GM18907 (cell line): ENCODE measurements around the gene VPS39.

Experiments used
- ATAC-seq: cut with Tn5 transposase; IDR thresholded peaks from one replicate; pipeline ENCODE4 v1.9.1; 2021; ENCODE audit warnings: mild to moderate bottlenecking, moderate library complexity; ENCODE audit not compliant: unreplicated experiment

The VPS39 gene

DNA sequence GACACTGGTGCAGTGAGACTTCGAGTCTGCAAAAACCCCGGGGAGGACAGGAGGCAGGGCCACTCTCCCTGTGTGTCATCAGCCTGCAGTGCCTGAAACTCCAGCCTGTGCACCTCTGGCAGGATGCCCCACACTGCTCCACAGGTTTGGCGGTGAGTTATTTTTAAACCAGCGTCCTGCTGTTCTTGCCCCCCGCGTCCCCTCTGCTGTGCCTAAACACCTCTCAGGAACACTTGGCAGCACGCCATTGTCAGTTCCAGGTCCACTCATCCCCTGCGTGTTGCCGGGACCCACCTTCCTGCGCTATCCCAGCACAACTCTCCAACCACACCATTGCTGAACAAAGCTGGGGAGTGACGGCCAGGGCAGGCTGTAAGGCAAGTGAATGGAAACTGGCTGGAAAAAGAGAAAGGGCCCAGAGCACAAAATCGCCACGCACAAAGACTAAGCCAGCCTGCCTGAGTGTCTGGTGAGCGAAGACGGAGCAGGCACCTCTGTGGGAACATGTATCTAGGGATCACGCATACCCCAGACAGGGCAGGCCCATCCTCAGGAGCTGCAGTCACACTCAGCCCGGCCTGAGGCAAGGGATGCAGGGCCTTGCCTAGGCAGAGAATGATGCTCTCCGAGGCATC lies 48.6 kb downstream of the VPS39 start:
- no peak for ATAC-seq

DNA sequence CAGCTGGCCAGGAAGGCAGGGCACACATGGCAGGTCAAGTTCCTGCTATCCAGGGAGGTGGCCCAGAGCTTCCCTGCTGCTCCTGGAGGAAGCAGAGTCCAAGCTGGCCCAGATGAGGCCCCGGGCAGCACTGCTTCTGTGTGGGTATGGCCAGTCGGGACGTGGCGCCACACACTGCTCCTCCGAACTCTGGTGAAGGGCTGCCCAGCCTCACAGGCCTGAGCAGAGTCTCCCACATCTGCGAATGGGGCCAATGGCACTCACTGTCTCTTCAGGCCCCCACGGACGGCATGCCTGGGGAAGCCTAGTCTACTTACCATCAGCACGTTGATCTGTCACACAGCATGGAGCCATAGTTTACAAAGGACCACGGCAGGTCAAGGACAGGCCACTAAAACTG lies 49.2 kb downstream of the VPS39 start:
- no peak for ATAC-seq

- ATAC-seq = no peak
Observed at GRCh38 chr15:42157981-42158765, 49.9 kb downstream of the VPS39 start.

DNA sequence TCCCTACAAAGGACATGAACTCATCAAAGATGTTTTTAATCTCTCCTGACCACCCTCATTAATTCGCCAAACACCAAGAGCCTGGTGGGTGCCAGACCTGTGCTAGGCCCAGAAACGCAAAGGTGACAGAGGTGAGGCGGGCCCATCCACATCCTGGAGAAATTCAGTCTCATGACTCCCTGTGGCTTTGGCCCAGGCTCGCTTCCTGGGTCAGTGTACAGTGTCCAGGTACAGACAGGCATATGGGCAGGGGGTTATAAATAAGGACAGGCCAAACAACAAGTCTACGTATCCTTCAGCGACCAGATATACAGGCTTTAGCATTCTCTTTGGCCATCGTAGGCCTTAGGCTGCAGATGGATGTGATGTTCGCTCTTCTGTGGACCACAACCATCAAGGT lies 50.7 kb downstream of the VPS39 start:
- ATAC-seq = no peak

GRCh38 chr15:42156243-42156922 lies 51.7 kb downstream of the VPS39 start, which contains the start of gene PLA2G4F:
PLA2G4F (minus strand) TSS chr15:42156636; CDS start chr15:42156549, 87 bp downstream.
- ATAC-seq = no peak

- ATAC-seq = no peak
Observed at GRCh38 chr15:42155546-42156242, 52.4 kb downstream of the VPS39 start.

DNA sequence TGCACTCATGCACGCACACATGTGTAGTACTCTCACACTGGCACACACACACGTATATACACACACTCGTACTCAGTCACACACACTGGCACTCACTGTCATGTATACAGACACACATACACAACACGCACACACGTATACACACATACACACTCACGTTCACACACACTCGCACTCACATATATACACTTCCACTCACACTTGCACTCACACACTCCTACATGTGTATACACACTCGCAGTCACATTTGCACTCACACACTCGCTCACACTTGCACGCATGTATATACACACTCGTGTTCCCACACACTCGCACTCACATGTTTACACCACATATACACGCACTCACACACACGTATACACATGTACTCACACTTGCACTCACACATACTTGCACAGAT lies 53.1 kb downstream of the VPS39 start:
- ATAC-seq = no peak

- ATAC-seq = no peak
Observed at GRCh38 chr15:42154212-42154941, 53.7 kb downstream of the VPS39 start.

DNA sequence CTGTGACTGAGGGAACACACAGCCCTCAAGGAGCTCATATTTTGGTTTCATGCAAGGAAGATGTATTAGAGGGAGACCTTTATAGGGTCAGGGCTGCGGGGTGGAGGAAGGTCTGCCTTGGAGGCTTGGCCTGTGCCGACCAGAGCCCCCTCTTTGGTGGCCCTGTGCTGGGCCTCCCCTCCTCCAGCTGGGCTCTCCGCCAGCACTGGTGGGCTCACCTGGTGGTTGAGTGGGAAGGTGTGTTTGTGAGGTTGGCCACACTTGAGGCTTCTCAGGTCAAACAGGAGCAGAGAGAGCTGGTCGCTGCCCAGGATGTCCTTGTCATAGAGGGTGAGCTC lies 54.3 kb downstream of the VPS39 start:
- ATAC-seq = no peak

DNA sequence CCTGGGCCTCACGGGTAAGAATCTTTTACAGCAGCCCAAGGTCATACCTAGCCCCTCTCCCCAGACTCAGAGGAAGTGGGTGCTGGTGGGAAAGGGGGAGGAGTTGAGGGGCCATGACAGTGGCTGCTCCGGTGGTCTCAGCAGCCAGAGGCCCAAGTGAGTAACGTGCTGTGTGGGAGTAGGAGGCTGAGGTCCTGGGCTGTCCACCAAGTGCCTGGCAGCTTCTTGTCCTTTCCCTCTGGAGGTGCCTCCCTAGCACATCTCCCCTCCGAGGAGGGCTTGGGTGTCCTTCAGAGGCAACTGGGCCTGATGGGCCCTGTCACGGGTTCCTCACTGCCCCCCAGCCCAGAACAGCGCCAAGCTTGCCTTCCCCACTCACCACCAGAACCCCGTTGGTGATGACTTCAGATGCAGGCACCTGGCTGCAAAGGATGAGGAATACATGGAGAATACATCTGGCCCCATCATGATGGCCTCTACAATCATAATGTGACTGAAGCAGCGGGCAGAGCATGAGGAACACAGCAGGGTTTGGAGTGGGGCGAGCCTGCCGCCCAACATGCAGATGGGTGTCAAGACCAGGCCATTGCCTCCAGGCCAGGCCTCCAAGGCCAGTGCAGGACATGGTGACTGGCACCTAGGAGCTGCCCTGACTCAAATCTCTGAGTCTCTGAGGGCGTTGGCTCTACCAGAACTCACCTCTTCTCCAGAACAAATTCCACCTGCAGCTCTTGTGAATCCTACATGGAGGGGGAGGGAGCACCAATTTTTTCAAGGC lies 55.0 kb downstream of the VPS39 start:
- no peak for ATAC-seq

DNA sequence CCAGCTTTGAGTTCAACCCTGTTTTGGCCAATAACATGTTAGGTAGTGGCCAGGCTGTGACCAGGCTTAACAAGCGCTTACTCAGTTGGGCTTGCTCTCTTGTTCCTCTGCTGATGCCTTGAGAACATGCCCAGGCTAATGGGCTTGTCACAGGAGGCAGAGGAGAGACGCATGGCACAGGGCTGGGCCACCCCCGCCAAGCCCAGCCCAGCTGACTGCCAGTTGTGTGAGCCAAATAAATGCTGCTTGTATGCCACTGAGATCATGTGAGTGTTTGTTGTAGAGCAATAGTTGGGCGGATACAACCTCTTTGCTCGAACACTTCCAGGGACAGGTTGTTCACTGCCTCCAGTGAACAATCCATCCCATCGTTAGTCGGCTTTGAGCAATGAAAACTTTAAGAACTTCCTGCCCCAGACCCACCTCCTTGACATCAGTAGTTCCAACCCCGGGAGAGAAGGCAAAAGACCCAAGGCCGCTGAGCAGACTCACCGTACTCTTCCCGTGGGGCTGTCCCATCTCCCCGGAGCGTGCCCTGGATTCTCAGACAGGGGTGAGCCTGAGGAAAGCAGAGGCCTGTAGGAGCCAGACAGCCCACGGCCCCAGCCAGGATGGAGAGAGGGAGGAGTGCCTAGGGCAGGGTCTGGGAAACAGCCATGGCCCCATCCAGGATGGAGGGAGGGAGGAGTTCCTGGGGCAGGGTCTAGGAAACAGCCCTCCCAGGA lies 55.7 kb downstream of the VPS39 start:
- ATAC-seq = no peak

- no peak for ATAC-seq
Observed at GRCh38 chr15:42151736-42152135, 56.4 kb downstream of the VPS39 start.

DNA sequence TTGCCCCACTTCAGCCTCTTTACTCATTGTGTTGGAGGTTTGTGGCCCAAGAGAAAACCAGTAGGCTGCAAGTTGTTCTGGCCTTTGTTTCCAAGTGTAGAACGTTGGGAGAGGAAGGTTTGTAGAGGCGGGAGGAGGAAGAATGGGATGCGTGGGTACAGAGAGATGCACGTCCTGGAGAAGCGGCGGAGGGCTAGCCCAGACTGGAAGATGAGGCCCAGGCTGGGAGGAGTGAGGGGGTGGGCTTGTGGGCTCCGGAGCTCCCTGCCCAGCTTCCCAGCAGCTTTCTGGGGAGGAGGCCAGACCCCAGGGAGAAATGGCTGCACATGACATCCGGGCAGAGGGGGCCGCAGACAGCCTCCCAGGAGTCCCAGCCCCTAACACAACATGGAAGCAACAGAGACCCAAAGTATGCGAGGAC lies 57.0 kb downstream of the VPS39 start:
- no peak for ATAC-seq

- ATAC-seq = no peak
Observed at GRCh38 chr15:42150219-42150970, 57.7 kb downstream of the VPS39 start.

GRCh38 chr15:42149493-42150218 lies 58.4 kb downstream of the VPS39 start:
- no peak for ATAC-seq

DNA sequence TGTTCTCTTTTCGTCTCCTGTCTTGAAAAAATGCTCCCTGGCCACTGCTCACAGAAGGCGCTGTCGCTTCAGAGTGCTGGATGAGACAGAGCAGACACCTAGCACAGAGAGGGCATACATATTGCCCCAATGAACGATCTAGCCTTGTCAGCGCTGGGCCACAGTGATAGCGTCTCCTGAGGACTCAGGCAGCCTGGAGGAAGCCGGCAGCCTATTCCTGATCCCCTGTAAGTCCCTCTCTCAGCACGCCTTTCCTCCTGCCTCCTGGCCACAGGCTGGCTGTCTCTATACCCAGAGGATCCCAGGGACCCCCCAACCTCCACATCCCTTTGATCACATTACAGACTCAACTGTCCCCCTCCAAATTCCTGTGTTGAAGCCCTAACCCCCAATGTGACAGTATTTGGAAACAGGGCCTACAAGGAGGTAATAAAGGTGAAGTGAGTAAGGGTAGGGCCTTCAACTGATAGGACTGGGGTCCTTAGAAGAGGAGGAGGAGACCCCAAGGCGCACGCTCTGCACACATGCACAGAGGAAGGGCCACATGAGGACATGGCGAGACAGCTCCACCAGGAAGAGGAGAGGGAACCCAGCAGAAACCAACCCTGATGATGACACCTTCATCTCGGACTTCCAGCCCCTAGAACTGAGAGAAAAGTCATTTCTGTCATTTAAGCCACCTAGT lies 59.2 kb downstream of the VPS39 start:
- ATAC-seq = no peak

GRCh38 chr15:42147431-42147735 lies 60.7 kb downstream of the VPS39 start:
- ATAC-seq = no peak
